ENCODE results near the gene SYT14. TPM values are rescaled to one million over a fixed set of nuclear protein-coding genes. Genes with fewer than 3 reads are reported as not detected.

The SYT14 gene
- polyA plus RNA-seq, 4 donors = 0.13 TPM; not detected in 2

DNA sequence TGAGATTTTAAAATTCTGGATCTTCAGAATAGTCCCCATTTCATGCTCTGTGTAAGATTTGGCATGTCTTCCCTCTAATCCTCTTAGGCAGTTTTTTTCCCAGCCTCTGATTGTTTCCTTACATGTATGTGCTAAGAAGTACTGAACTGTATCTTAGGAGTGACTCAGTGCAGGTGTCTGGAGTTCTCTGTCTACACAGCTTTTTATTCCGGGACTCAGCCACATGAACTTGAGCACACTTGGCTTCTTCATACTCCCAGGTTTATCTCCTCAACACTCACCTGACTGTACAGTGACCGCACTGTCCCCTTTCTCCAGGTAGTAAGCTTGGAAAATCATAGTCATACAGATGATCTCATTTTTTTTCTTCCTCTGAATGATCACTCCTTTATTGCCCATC, 50.7 kb downstream of the SYT14 start:
- FAIRE-seq (no peak), DNase-seq (no peak)

DNA sequence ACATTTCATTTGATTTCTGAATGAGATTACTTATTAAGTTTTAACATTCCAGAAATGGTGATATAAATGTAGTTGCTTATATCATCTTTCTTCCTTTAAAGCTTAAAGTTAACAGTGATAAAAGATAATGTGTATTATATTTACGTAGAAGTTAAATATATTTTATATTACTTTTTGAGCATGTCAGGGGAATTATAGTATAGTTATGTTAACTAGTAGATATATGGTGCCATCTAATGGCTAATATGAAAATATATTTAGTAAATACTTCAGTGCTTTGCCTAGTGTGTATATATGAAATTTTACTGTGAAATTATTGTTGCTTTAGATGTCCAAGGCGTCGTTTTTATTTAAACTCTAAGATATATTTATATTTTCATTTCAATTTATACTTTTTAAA, 51.5 kb downstream of the SYT14 start:
- no peaks in the 10 kb centered on the region for H3K36me3 ChIP-seq (ENCODE audit: control insufficient read depth in 3 of 3, insufficient read depth in 2 of 3, low read depth in 1 of 3, low read length in 3 of 3)
- H3K9me3 ChIP-seq (ENCODE audit: control insufficient read depth in 2 of 2, insufficient read depth in 1 of 2, low read depth in 1 of 2, low read length in 1 of 2) = no peaks in the 10 kb centered on the region
- no peaks in the 10 kb centered on the region for H3K4me1 ChIP-seq (ENCODE audit: control insufficient read depth in 3 of 3, insufficient read depth in 2 of 3, low read depth in 1 of 3, low read length in 2 of 3)
- DNase-seq (peak in 1 of 2 donors; percentile 1), FAIRE-seq (peak; percentile 71)
- no peak overlapping the region for H3K27ac ChIP-seq (ENCODE audit: low read depth in 1 of 3, low read length in 2 of 3)
- peaks cover 0 to 5% (median 0%) of the 10 kb centered on the region in 3 donors for H3K27me3 ChIP-seq (ENCODE audit: control insufficient read depth in 3 of 3, insufficient read depth in 3 of 3, low read length in 3 of 3)
- no peak overlapping the region for H3K4me3 ChIP-seq (ENCODE audit: low read depth in 1 of 3, low read length in 3 of 3)
- WGBS, 3 donors = 10 to 28% (median 16%) methylated on average over 3 of the region's 3 CpGs

More for the DNA sequence above, 50.7 kb downstream of the SYT14 start:
- H3K27ac ChIP-seq (ENCODE audit: low read depth in 1 of 3, low read length in 2 of 3) = no peak overlapping the region
- no peak overlapping the region for H3K4me3 ChIP-seq (ENCODE audit: low read depth in 1 of 3, low read length in 3 of 3)
- no peaks in the 10 kb centered on the region for H3K9me3 ChIP-seq (ENCODE audit: control insufficient read depth in 2 of 2, insufficient read depth in 1 of 2, low read depth in 1 of 2, low read length in 1 of 2)
- peaks cover 0 to 5% (median 0%) of the 10 kb centered on the region in 3 donors for H3K27me3 ChIP-seq (ENCODE audit: control insufficient read depth in 3 of 3, insufficient read depth in 3 of 3, low read length in 3 of 3)
- H3K36me3 ChIP-seq (ENCODE audit: control insufficient read depth in 3 of 3, insufficient read depth in 2 of 3, low read depth in 1 of 3, low read length in 3 of 3) = no peaks in the 10 kb centered on the region
- 35 to 74% (median 51%) methylated on average over 2 of the region's 2 CpGs for WGBS, 3 donors
- H3K4me1 ChIP-seq (ENCODE audit: control insufficient read depth in 3 of 3, insufficient read depth in 2 of 3, low read depth in 1 of 3, low read length in 2 of 3) = no peaks in the 10 kb centered on the region

DNA sequence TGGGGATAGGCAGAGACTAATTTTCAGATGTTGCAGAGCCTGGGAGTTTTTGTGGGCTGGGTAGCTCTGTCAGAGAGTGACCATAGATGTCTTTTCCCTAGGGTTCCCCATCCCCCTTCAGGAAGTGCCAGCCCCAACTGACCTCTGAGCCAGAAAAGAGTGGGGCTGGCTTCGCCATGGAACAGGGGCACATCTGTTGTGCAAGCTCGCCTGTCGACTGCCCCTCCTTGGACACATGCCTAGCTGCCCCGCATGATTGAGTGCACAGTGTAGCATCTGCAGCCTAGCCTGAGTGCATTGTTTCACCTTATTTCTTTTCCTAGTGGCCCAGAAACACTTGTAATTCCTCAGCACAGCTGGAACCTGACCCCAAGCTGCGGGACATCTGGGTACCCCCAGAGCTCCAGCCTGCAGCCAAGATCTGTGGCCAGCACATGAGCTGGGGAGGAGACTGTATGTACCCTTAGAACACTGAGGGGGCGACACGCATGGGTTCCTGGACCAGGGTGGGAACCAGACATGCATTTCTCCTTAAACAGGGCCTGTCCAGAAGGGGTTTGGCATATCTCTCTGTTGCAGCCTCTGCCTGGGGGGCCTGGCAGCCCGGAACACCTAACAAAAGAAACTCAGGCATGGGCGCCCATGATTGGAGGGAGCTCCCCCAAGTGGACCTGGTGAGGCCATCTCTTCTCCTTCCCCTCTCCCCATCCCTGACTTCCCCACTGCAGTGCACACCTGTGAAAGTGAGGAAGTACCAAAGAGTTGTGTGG, 55.2 kb downstream of the SYT14 start:
- WGBS, 3 donors = 59 to 77% (median 63%) methylated on average over 9 of the region's 9 CpGs
- no peak overlapping the region for H3K4me3 ChIP-seq (ENCODE audit: low read depth in 1 of 3, low read length in 3 of 3)
- no peaks in the 10 kb centered on the region for H3K36me3 ChIP-seq (ENCODE audit: control insufficient read depth in 3 of 3, insufficient read depth in 2 of 3, low read depth in 1 of 3, low read length in 3 of 3)
- no peak for DNase-seq
- peaks cover 0 to 3% (median 0%) of the 10 kb centered on the region in 3 donors for H3K27me3 ChIP-seq (ENCODE audit: control insufficient read depth in 3 of 3, insufficient read depth in 3 of 3, low read length in 3 of 3)
- FAIRE-seq = no peak
- H3K9me3 ChIP-seq (ENCODE audit: control insufficient read depth in 2 of 2, insufficient read depth in 1 of 2, low read depth in 1 of 2, low read length in 1 of 2) = no peaks in the 10 kb centered on the region
- H3K27ac ChIP-seq (ENCODE audit: low read depth in 1 of 3, low read length in 2 of 3) = no peak overlapping the region
- no peaks in the 10 kb centered on the region for H3K4me1 ChIP-seq (ENCODE audit: control insufficient read depth in 3 of 3, insufficient read depth in 2 of 3, low read depth in 1 of 3, low read length in 2 of 3)

DNA sequence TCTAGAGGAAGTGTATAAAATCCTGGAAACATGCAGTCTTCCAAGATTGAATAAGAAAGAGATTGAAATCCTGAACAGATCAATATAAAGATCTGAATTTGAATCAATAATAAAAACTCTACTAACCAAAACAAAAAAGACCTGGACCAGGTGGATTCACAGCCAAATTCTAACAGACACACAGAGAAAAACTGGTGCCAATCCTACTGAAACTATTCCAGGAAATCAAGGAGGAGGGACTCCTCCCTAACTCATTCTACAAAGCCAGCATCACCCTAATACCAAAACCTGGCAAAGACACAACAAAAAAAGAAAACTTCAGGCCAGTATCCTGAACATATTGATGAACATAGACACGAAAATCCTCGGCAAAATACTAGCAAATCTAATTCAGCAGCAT, 58.3 kb downstream of the SYT14 start:
- Histone ChIP-seq H3K4me1 (ENCODE audit: control insufficient read depth in 3 of 3, insufficient read depth in 2 of 3, low read depth in 1 of 3, low read length in 2 of 3) (no peaks in the 10 kb centered on the region), H3K27me3 (ENCODE audit: control insufficient read depth in 3 of 3, insufficient read depth in 3 of 3, low read length in 3 of 3) (peaks cover 0 to 3% (median 0%) of the 10 kb centered on the region in 3 donors), H3K36me3 (ENCODE audit: control insufficient read depth in 3 of 3, insufficient read depth in 2 of 3, low read depth in 1 of 3, low read length in 3 of 3) (no peaks in the 10 kb centered on the region), H3K4me3 (ENCODE audit: low read depth in 1 of 3, low read length in 3 of 3) (no peak overlapping the region), H3K9me3 (ENCODE audit: control insufficient read depth in 2 of 2, insufficient read depth in 1 of 2, low read depth in 1 of 2, low read length in 1 of 2) (no peaks in the 10 kb centered on the region), H3K27ac (ENCODE audit: low read depth in 1 of 3, low read length in 2 of 3) (no peak overlapping the region)
- WGBS, 3 donors = 51 to 73% (median 58%) methylated on average over 2 of the region's 2 CpGs
- FAIRE-seq (no peak), DNase-seq (no peak)

GRCh38 chr1:209999005-209999404, 61.0 kb downstream of the SYT14 start:
- H3K36me3 ChIP-seq (ENCODE audit: control insufficient read depth in 3 of 3, insufficient read depth in 2 of 3, low read depth in 1 of 3, low read length in 3 of 3) = no peaks in the 10 kb centered on the region
- H3K27me3 ChIP-seq (ENCODE audit: control insufficient read depth in 3 of 3, insufficient read depth in 3 of 3, low read length in 3 of 3) = no peaks in the 10 kb centered on the region
- DNase-seq (no peak), FAIRE-seq (no peak)
- H3K4me1 ChIP-seq (ENCODE audit: control insufficient read depth in 3 of 3, insufficient read depth in 2 of 3, low read depth in 1 of 3, low read length in 2 of 3) = no peaks in the 10 kb centered on the region
- no peak overlapping the region for H3K4me3 ChIP-seq (ENCODE audit: low read depth in 1 of 3, low read length in 3 of 3)
- WGBS, 3 donors = 18 to 42% (median 24%) methylated on average over 1 of the region's 1 CpG
- H3K27ac ChIP-seq (ENCODE audit: low read depth in 1 of 3, low read length in 2 of 3) = no peak overlapping the region
- H3K9me3 ChIP-seq (ENCODE audit: control insufficient read depth in 2 of 2, insufficient read depth in 1 of 2, low read depth in 1 of 2, low read length in 1 of 2) = no peaks in the 10 kb centered on the region

- Histone ChIP-seq H3K27me3 (ENCODE audit: control insufficient read depth in 3 of 3, insufficient read depth in 3 of 3, low read length in 3 of 3) (no peaks in the 10 kb centered on the region), H3K4me3 (ENCODE audit: low read depth in 1 of 3, low read length in 3 of 3) (no peak overlapping the region), H3K9me3 (ENCODE audit: control insufficient read depth in 2 of 2, insufficient read depth in 1 of 2, low read depth in 1 of 2, low read length in 1 of 2) (no peaks in the 10 kb centered on the region), H3K27ac (ENCODE audit: low read depth in 1 of 3, low read length in 2 of 3) (no peak overlapping the region), H3K4me1 (ENCODE audit: control insufficient read depth in 3 of 3, insufficient read depth in 2 of 3, low read depth in 1 of 3, low read length in 2 of 3) (no peaks in the 10 kb centered on the region), H3K36me3 (ENCODE audit: control insufficient read depth in 3 of 3, insufficient read depth in 2 of 3, low read depth in 1 of 3, low read length in 3 of 3) (no peaks in the 10 kb centered on the region)
- FAIRE-seq = no peak
- WGBS, 3 donors = 59 to 70% (median 64%) methylated on average over 3 of the region's 3 CpGs
- DNase-seq = no peak
Observed at GRCh38 chr1:210001751-210002150, 63.7 kb downstream of the SYT14 start.

DNA sequence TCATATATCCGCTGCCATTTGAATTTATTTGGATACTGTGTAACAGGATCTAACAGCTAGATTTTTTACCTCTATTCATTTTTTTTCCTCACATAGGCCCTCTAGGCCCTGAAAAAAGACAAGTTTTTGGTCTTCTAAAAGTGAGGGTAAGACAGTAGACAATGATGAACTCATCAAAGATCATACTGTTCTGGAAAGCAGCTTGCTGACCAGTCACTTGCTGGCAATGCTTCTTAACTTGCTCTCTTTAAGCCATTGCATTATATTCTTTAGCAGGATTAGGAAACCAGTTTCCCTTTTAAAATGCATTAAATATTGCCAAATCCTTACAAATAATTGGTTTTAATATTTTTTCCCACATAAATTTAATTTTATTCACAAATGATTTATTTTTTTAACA, 65.5 kb downstream of the SYT14 start:
- Histone ChIP-seq H3K4me3 (ENCODE audit: low read depth in 1 of 3, low read length in 3 of 3) (no peak overlapping the region), H3K4me1 (ENCODE audit: control insufficient read depth in 3 of 3, insufficient read depth in 2 of 3, low read depth in 1 of 3, low read length in 2 of 3) (no peaks in the 10 kb centered on the region), H3K36me3 (ENCODE audit: control insufficient read depth in 3 of 3, insufficient read depth in 2 of 3, low read depth in 1 of 3, low read length in 3 of 3) (no peaks in the 10 kb centered on the region), H3K27ac (ENCODE audit: low read depth in 1 of 3, low read length in 2 of 3) (no peak overlapping the region), H3K9me3 (ENCODE audit: control insufficient read depth in 2 of 2, insufficient read depth in 1 of 2, low read depth in 1 of 2, low read length in 1 of 2) (no peaks in the 10 kb centered on the region), H3K27me3 (ENCODE audit: control insufficient read depth in 3 of 3, insufficient read depth in 3 of 3, low read length in 3 of 3) (no peaks in the 10 kb centered on the region)
- WGBS, 3 donors = 91 to 98% (median 92%) methylated on average over 1 of the region's 1 CpG
- DNase-seq = no peak
- FAIRE-seq = no peak

DNA sequence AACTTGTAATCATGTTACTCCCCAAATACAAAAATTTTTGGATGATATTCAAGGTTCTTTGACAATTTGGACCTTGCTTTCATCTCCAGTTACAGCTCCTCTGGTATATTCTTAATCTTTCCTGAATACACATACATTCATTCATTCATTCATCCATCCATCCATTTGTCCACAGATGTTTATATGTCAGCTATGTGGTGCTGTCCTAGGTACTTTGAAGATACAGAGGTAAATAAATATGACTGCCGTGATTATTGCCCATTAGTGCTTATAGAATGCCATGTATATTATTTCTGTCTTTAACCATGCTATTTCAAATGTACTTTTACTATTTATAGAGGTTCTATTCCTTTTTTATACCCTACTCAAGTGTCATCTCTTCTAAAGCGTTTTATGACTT, 72.1 kb downstream of the SYT14 start:
- Histone ChIP-seq H3K27ac (ENCODE audit: low read depth in 1 of 3, low read length in 2 of 3) (no peak overlapping the region), H3K4me1 (ENCODE audit: control insufficient read depth in 3 of 3, insufficient read depth in 2 of 3, low read depth in 1 of 3, low read length in 2 of 3) (no peaks in the 10 kb centered on the region)

More for the DNA sequence above, 72.1 kb downstream of the SYT14 start:
- no peaks in the 10 kb centered on the region for H3K27me3 ChIP-seq (ENCODE audit: control insufficient read depth in 3 of 3, insufficient read depth in 3 of 3, low read length in 3 of 3)
- DNase-seq (no peak), FAIRE-seq (no peak)
- no peaks in the 10 kb centered on the region for H3K36me3 ChIP-seq (ENCODE audit: control insufficient read depth in 3 of 3, insufficient read depth in 2 of 3, low read depth in 1 of 3, low read length in 3 of 3)
- H3K4me3 ChIP-seq (ENCODE audit: low read depth in 1 of 3, low read length in 3 of 3) = no peak overlapping the region
- no peaks in the 10 kb centered on the region for H3K9me3 ChIP-seq (ENCODE audit: control insufficient read depth in 2 of 2, insufficient read depth in 1 of 2, low read depth in 1 of 2, low read length in 1 of 2)
- WGBS, 3 donors = 73 to 81% (median 74%) methylated on average over 2 of the region's 2 CpGs

Data from small intestine (tissue), 7 donors.